WTC11 (cell line): ENCODE results near the gene RAD51D. TPM values are rescaled to one million over a fixed set of nuclear protein-coding genes. Genes with fewer than 3 reads are reported as not detected.
A peak's percentile ranks its signal among the peaks of the same experiment; 100 is the strongest.

Experiments used
- ATAC-seq: fragments of 200-7000 bp; cut with Tn5 transposase; 2 replicates; pipeline ENCODE4 v1.10.0; 2021; ENCODE audit warnings: mild to moderate bottlenecking, moderate library complexity
- CTCF ChIA-PET: fragments of 300-600 bp; sonication (Branson Sonifier 250); formaldehyde crosslinking; loops from one replicate; lab custom pipeline; 2021; ENCODE audit warnings: antibody characterized with exemption; lab: Charles Lee
- POLR2A ChIA-PET: fragments of 350-600 bp; sonication (Branson Sonifier 250); formaldehyde crosslinking; loops from one replicate; lab custom pipeline; 2021; ENCODE audit warnings: antibody characterized with exemption; lab: Charles Lee
- DNase-seq: peaks from one replicate; pipeline ENCODE4 v3.0.0; 2021; ENCODE audit warnings: low spot score
- H3K27ac Mint-ChIP-seq: 2 replicates; pipeline ENCODE4 v1.8.0; 2021; ENCODE audit warnings: mixed read lengths
- H3K27me3 Mint-ChIP-seq: 2 replicates; pipeline ENCODE4 v1.8.0; 2021; ENCODE audit warnings: low read depth, mild to moderate bottlenecking, moderate library complexity, mixed read lengths
- H3K36me3 Mint-ChIP-seq: 2 replicates; pipeline ENCODE4 v1.8.0; 2021; ENCODE audit warnings: mixed read lengths
- H3K4me1 Mint-ChIP-seq: 2 replicates; pipeline ENCODE4 v1.8.0; 2022; ENCODE audit warnings: mixed read lengths
- H3K4me3 Mint-ChIP-seq: 2 replicates; pipeline ENCODE4 v1.8.0; 2021; ENCODE audit warnings: mild to moderate bottlenecking, moderate library complexity, mixed read lengths
- H3K9me3 Mint-ChIP-seq: 2 replicates; pipeline ENCODE4 v1.8.0; 2021; ENCODE audit warnings: mixed read lengths
- CBFB ChIP-seq: sonication (generic); formaldehyde crosslinking; IDR thresholded peaks from 2 replicates; pipeline ENCODE4 v1.8.1; 2022; ENCODE audit warnings: mild to moderate bottlenecking, low read depth, missing genetic modification reagents
- CREB1 ChIP-seq: sonication (generic); formaldehyde crosslinking; IDR thresholded peaks from 2 replicates; pipeline ENCODE4 v1.8.0; 2023; ENCODE audit warnings: mild to moderate bottlenecking, missing genetic modification reagents
- CREM ChIP-seq: sonication (generic); formaldehyde crosslinking; IDR thresholded peaks from 2 replicates; pipeline ENCODE4 v1.8.1; 2022; ENCODE audit warnings: mild to moderate bottlenecking, missing genetic modification reagents, moderate library complexity
- GTF2I ChIP-seq: fragments of 250-450 bp; sonication (Bioruptor Pico); conservative IDR thresholded peaks from 2 replicates; pipeline ENCODE4 v1.4.0; 2021; ENCODE audit warnings: mild to moderate bottlenecking
- KAT7 ChIP-seq: sonication (generic); formaldehyde crosslinking; IDR thresholded peaks from 2 replicates; pipeline ENCODE4 v1.8.1; 2023; ENCODE audit warnings: missing genetic modification reagents, mild to moderate bottlenecking, borderline replicate concordance
- NR1H2 ChIP-seq: sonication (generic); formaldehyde crosslinking; IDR thresholded peaks from 2 replicates; pipeline ENCODE4 v1.9.0; 2021; ENCODE audit warnings: mild to moderate bottlenecking, moderate library complexity, missing genetic modification reagents
- NR3C1 ChIP-seq: sonication (generic); formaldehyde crosslinking; conservative IDR thresholded peaks from 2 replicates; pipeline ENCODE4 v1.8.1; 2023; ENCODE audit warnings: low read depth, mild to moderate bottlenecking, missing genetic modification reagents
- RORB ChIP-seq: fragments of 250-450 bp; sonication (Bioruptor Pico); IDR thresholded peaks from 2 replicates; pipeline ENCODE4 v1.9.0; 2021; ENCODE audit warnings: mild to moderate bottlenecking
- SMAD3 ChIP-seq: sonication (generic); formaldehyde crosslinking; IDR thresholded peaks from 2 replicates; pipeline ENCODE4 v1.8.0; 2022; ENCODE audit warnings: missing genetic modification reagents, mild to moderate bottlenecking, borderline replicate concordance
- TP53 ChIP-seq: sonication (generic); formaldehyde crosslinking; IDR thresholded peaks from 2 replicates; pipeline ENCODE4 v1.8.1; 2023; ENCODE audit warnings: mild to moderate bottlenecking, missing genetic modification reagents
- ZNF138 ChIP-seq: sonication (generic); formaldehyde crosslinking; conservative IDR thresholded peaks from 2 replicates; pipeline ENCODE4 v1.8.1; 2022; ENCODE audit warnings: mild to moderate bottlenecking, moderate library complexity, missing genetic modification reagents
- ZNF416 ChIP-seq: fragments of 250-450 bp; sonication (Bioruptor Pico); IDR thresholded peaks from 2 replicates; pipeline ENCODE4 v1.9.0; 2021; ENCODE audit warnings: mild to moderate bottlenecking, inconsistent platforms
- ZNF423 ChIP-seq: fragments of 250-450 bp; sonication (Bioruptor Pico); IDR thresholded peaks from 2 replicates; pipeline ENCODE4 v2.1.2; 2022; ENCODE audit warnings: mild to moderate bottlenecking, moderate library complexity
- total RNA-seq: library from RNA; stranded (reverse); gene quantifications from 3 replicates; pipeline ENCODE4 v1.2.3, GENCODE V29; 2021
- TF ChIP-seq, protein P1 (sequence below): sonication (generic); formaldehyde crosslinking; IDR thresholded peaks from 2 replicates; pipeline ENCODE4 v1.8.1; 2023; ENCODE audit warnings: mild to moderate bottlenecking, missing genetic modification reagents
- TF ChIP-seq, protein P2 (sequence below): sonication (generic); formaldehyde crosslinking; IDR thresholded peaks from 2 replicates; pipeline ENCODE4 v1.8.1; 2023; ENCODE audit warnings: mild to moderate bottlenecking, missing genetic modification reagents
- TF ChIP-seq, protein P3 (sequence below): fragments of 250-450 bp; sonication (Bioruptor Pico); conservative IDR thresholded peaks from 2 replicates; pipeline ENCODE4 v1.9.0; 2021; ENCODE audit warnings: mild to moderate bottlenecking
- TF ChIP-seq, protein P4 (sequence below): fragments of 200-600 bp; IDR thresholded peaks from 2 replicates; pipeline ENCODE4 v1.8.0; 2022; ENCODE audit warnings: antibody characterized with exemption
- TF ChIP-seq, protein P5 (sequence below): sonication (generic); formaldehyde crosslinking; IDR thresholded peaks from 2 replicates; pipeline ENCODE4 v1.8.0; 2022; ENCODE audit warnings: mild to moderate bottlenecking, missing genetic modification reagents
- TF ChIP-seq, protein P6 (sequence below): sonication (generic); formaldehyde crosslinking; IDR thresholded peaks from 2 replicates; pipeline ENCODE4 v1.8.0; 2022; ENCODE audit warnings: mild to moderate bottlenecking, missing genetic modification reagents
- TF ChIP-seq, protein P7 (sequence below): sonication (generic); formaldehyde crosslinking; IDR thresholded peaks from 2 replicates; pipeline ENCODE4 v1.8.1; 2022; ENCODE audit warnings: mild to moderate bottlenecking, moderate library complexity, missing genetic modification reagents

RAD51D gene
- total RNA-seq, 1 experiment from 2014 or later: 15.0 TPM

DNA sequence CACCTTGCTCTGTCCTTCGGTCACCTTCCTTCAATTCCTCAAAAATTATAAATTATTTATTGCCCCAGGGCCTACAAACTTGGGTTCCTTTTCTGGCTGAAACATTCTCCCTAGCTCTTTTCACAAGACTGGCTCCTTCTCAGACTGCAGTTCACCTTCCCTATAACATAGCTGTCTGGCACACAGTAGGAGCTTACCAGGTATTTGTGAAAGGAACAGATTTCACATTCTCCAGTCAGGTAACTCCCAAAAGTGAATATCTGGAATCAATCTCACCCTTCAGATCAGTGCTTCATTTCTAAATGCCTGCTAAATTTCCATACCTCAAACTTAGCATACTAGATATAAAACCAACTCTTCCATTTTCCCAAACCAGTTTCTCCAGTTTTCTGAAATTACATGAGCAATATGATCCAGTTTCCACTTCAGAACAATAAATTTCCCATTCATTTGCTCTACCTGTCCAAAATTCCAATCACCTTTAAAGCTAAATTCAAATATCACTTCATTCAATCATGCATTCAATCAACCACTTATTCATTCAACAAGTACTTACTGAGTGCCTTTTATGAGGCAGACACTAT is 62.2 kb downstream of the RAD51D start:
- POLR2A ChIA-PET: no interaction called here
- Mint-ChIP-seq H3K4me3 (no peak overlapping the region), H3K9me3 (no peaks in the 10 kb centered on the region), H3K36me3 (no peaks in the 10 kb centered on the region), H3K27me3 (no peaks in the 10 kb centered on the region), H3K4me1 (peaks cover 15% of the 10 kb centered on the region), H3K27ac (peak overlapping the region; percentile 5; the same call in 1 of the 2 replicates)
- CTCF ChIA-PET: interaction anchor here (1.1 to 1.2 kb wide), 2 partner anchors 32 to 62 kb away, joined by 3 read pairs; partner anchors contain the start of gene RAD51D
- ATAC-seq (no peak), DNase-seq (no peak)
- TF ChIP-seq, protein P1, sequence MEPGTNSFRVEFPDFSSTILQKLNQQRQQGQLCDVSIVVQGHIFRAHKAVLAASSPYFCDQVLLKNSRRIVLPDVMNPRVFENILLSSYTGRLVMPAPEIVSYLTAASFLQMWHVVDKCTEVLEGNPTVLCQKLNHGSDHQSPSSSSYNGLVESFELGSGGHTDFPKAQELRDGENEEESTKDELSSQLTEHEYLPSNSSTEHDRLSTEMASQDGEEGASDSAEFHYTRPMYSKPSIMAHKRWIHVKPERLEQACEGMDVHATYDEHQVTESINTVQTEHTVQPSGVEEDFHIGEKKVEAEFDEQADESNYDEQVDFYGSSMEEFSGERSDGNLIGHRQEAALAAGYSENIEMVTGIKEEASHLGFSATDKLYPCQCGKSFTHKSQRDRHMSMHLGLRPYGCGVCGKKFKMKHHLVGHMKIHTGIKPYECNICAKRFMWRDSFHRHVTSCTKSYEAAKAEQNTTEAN (CRISPR knock-in tag): no peak
- TF ChIP-seq RORB (CRISPR knock-in tag) (no peak), ZNF416 (CRISPR knock-in tag) (no peak)

DNA sequence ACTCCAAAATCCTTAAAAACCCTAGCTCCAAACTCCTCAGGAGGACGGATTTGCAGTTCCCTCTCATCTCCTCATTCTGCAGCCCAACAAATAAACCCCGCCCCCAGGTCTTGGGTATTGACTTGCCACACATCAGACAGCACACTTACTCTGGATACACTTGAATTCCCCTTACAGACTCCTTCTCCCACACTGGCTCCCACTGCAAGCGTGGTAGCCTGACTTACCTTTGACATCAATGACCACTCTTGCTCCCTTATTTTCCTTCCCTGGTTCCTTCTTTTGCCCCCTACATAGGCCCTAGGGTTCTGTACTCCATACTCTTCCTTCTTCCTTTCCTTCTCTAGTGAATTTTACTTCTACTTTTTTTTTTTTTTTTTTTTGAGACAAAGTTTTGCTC is 63.6 kb downstream of the RAD51D start:
- Mint-ChIP-seq H3K9me3 (no peaks in the 10 kb centered on the region), H3K4me1 (peaks cover 27% of the 10 kb centered on the region), H3K36me3 (no peaks in the 10 kb centered on the region)
- POLR2A ChIA-PET: no interaction called here
- peak; percentile 55 for ATAC-seq
- no peak for TF ChIP-seq CREM (CRISPR knock-in tag)
- TF ChIP-seq SMAD3: no peak
- TF ChIP-seq, all 79 proteins: peak for 0
- Mint-ChIP-seq H3K27ac (no peak overlapping the region; the same call in 1 of the 2 replicates), H3K4me3 (no peak overlapping the region), H3K27me3 (no peaks in the 10 kb centered on the region)
- CTCF ChIA-PET: no interaction called here
- DNase-seq: peak; percentile 20

DNA sequence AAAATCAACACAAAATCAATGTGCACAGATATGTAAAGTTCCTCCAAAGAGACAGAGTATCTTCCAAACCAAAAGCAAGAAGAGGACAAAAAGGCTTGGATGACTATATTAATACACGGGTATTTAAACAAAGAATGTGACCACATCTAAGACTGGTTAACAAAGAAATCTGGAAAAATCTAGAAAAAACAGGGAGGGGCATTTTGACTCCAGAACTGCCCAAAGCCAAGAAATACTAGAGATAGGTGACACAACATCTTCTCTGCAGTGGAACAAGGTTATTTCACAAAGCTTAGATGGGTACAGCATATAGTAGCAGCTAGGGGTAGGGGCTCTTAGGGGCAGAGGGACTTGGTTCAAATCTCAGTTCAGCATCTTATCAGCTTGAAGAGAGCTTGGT is 66.5 kb downstream of the RAD51D start:
- no peak for ATAC-seq
- ChIA-PET CTCF (interaction anchor here (0.5 kb wide), 1 partner anchor 77 kb away, joined by 3 read pairs; no protein-coding TSS in a partner anchor), POLR2A (no interaction called here)
- no peaks in the 10 kb centered on the region for H3K9me3 Mint-ChIP-seq
- H3K4me1 Mint-ChIP-seq: peaks cover 32% of the 10 kb centered on the region
- DNase-seq: no peak
- H3K27me3 Mint-ChIP-seq: no peaks in the 10 kb centered on the region
- H3K27ac Mint-ChIP-seq: no peak overlapping the region
- no peak overlapping the region for H3K4me3 Mint-ChIP-seq
- no peaks in the 10 kb centered on the region for H3K36me3 Mint-ChIP-seq
- TF ChIP-seq, protein P2, sequence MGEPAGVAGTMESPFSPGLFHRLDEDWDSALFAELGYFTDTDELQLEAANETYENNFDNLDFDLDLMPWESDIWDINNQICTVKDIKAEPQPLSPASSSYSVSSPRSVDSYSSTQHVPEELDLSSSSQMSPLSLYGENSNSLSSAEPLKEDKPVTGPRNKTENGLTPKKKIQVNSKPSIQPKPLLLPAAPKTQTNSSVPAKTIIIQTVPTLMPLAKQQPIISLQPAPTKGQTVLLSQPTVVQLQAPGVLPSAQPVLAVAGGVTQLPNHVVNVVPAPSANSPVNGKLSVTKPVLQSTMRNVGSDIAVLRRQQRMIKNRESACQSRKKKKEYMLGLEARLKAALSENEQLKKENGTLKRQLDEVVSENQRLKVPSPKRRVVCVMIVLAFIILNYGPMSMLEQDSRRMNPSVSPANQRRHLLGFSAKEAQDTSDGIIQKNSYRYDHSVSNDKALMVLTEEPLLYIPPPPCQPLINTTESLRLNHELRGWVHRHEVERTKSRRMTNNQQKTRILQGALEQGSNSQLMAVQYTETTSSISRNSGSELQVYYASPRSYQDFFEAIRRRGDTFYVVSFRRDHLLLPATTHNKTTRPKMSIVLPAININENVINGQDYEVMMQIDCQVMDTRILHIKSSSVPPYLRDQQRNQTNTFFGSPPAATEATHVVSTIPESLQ (CRISPR knock-in tag): no peak
- TF ChIP-seq GTF2I: no peak
- TF ChIP-seq RORB (CRISPR knock-in tag): no peak
- TF ChIP-seq CBFB: no peak
- TF ChIP-seq NR1H2: no peak
- no peak for TF ChIP-seq NR3C1 (CRISPR knock-in tag)
- TF ChIP-seq CREB1 (CRISPR knock-in tag): no peak
- TF ChIP-seq TP53: no peak
- no peak for TF ChIP-seq ZNF423 (CRISPR knock-in tag)
- TF ChIP-seq KAT7: no peak
- TF ChIP-seq, protein P3, sequence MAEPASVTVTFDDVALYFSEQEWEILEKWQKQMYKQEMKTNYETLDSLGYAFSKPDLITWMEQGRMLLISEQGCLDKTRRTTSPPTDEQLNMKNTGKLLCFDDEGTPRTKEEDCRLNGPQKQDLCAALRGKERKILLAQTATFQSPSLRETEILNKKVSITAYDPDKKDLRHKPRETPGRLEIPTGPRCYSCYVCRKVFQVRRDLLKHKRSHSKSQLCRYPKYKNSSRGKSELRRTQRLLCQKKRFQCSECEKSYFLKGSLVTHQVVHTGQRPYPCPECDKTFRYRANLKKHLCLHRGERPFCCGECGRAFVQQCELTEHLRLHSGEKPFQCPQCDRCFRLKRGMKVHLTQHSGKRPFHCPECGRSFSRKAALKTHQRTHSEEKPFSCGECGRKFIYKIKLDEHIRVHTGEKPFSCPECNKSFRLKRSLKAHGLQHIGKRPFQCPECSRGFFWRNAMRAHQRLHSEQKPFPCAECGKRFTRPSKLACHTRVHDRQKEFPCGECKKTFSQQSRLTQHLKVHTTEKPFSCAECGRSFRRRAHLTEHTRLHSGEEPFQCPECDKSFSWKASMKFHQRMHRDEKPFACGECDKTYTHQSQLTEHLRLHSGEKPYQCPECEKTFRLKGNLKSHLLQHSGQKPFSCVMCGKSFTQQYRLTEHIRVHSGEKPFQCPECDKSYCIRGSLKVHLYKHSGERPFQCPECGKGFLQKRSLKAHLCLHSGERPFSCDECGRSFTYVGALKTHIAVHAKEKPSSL (CRISPR knock-in tag): no peak
- TF ChIP-seq, protein P4, sequence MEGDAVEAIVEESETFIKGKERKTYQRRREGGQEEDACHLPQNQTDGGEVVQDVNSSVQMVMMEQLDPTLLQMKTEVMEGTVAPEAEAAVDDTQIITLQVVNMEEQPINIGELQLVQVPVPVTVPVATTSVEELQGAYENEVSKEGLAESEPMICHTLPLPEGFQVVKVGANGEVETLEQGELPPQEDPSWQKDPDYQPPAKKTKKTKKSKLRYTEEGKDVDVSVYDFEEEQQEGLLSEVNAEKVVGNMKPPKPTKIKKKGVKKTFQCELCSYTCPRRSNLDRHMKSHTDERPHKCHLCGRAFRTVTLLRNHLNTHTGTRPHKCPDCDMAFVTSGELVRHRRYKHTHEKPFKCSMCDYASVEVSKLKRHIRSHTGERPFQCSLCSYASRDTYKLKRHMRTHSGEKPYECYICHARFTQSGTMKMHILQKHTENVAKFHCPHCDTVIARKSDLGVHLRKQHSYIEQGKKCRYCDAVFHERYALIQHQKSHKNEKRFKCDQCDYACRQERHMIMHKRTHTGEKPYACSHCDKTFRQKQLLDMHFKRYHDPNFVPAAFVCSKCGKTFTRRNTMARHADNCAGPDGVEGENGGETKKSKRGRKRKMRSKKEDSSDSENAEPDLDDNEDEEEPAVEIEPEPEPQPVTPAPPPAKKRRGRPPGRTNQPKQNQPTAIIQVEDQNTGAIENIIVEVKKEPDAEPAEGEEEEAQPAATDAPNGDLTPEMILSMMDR: no peak
- TF ChIP-seq, protein P5, sequence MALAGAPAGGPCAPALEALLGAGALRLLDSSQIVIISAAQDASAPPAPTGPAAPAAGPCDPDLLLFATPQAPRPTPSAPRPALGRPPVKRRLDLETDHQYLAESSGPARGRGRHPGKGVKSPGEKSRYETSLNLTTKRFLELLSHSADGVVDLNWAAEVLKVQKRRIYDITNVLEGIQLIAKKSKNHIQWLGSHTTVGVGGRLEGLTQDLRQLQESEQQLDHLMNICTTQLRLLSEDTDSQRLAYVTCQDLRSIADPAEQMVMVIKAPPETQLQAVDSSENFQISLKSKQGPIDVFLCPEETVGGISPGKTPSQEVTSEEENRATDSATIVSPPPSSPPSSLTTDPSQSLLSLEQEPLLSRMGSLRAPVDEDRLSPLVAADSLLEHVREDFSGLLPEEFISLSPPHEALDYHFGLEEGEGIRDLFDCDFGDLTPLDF (CRISPR knock-in tag): no peak
- TF ChIP-seq, protein P6, sequence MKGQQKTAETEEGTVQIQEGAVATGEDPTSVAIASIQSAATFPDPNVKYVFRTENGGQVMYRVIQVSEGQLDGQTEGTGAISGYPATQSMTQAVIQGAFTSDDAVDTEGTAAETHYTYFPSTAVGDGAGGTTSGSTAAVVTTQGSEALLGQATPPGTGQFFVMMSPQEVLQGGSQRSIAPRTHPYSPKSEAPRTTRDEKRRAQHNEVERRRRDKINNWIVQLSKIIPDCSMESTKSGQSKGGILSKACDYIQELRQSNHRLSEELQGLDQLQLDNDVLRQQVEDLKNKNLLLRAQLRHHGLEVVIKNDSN (CRISPR knock-in tag): no peak
- TF ChIP-seq, protein P7, sequence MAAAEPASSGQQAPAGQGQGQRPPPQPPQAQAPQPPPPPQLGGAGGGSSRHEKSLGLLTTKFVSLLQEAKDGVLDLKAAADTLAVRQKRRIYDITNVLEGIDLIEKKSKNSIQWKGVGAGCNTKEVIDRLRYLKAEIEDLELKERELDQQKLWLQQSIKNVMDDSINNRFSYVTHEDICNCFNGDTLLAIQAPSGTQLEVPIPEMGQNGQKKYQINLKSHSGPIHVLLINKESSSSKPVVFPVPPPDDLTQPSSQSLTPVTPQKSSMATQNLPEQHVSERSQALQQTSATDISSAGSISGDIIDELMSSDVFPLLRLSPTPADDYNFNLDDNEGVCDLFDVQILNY (CRISPR knock-in tag): no peak
- TF ChIP-seq ZNF138: no peak
